ENCODE data around the gene AVEN. TPM values are rescaled to one million over a fixed set of nuclear protein-coding genes. Genes with fewer than 3 reads are reported as not detected.
"Not testable (repeated sequence)": the region's sequence is repeated elsewhere in the genome, so short reads cannot be mapped to it uniquely, and the experiment has no call there.

Gene AVEN
- total RNA-seq, 1 donor from 2014 or later, result 15.3 TPM

DNA sequence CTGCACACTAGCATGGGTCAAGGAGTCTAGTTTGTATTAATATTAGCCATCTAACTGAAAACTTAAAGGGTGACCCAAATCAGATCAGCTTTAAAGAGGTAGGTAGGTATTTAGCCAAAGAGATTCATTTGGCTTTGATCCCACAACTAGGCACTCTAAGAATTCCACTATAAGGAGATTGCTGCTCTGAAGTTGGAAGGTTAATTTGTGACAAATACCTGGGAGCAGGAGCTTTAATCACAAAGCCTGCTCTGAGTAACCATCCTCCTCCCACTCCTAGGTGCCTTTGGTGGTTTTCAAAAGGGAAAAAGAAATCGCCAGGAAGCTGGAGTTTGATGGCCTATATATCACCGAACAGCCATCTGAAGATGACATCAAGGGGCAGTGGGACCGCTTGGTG, 191.0 kb downstream of the AVEN start:
- peak; percentile 57 for DNase-seq (ENCODE audit: low read depth)

DNA sequence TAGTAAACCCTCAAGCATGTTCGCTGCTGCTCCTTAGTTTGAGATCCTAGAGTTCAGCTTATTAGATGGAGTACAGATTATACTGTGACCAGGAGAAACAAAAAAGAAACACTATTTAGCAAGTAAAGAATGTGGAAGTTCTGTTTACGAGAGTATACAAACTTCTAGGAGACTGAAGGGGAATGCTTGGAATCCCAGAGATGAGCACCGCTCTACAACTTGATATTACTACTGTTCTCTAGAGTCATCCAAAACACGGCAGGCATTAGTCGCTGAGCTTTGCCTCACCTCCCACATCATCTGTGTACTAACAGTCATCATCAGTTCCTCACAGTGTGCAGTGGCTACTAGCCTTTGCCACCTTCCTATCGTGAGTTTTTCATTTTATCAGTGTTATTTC, 192.1 kb downstream of the AVEN start:
- no peak for DNase-seq (ENCODE audit: low read depth)

DNA sequence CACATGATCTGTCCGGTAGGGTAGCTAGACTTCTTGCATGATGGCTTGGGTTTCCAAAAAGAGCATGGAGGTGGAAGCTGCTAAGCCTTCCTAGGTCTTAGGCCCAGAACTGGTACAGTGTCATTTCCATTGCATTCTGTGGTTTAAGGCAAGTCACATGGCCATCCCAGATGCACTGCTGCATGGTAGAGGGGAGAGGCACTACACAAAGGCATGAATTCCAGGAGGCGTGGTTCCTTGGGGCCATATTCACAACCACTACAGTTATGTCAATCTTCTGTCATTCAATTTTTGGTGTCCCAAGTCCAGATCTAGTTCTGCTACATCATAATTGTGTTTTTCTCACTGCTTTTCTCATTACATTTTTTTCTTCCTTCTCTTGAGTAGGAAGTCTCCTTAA, 192.9 kb downstream of the AVEN start:
- DNase-seq (ENCODE audit: low read depth), result no peak

DNA sequence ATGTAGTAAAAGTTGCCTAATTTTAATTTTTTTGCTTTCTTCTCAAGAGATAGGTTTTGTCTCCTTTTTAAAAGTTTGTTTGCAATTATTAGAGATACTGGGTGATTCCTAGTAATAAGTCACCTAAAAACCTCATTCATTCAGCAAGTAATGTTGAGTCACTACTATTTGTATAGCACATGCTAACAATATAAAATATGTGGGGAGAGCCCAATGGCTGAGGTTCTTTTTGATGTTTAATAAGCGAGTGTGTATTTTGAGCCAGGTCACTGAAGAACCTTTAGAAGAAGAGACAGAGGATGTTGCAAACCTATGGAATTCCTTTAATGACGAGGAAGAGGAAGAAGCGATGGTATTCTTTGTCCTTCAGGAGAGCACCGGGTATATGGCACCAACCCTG, 194.4 kb downstream of the AVEN start:
- no peak for DNase-seq (ENCODE audit: low read depth)

DNA sequence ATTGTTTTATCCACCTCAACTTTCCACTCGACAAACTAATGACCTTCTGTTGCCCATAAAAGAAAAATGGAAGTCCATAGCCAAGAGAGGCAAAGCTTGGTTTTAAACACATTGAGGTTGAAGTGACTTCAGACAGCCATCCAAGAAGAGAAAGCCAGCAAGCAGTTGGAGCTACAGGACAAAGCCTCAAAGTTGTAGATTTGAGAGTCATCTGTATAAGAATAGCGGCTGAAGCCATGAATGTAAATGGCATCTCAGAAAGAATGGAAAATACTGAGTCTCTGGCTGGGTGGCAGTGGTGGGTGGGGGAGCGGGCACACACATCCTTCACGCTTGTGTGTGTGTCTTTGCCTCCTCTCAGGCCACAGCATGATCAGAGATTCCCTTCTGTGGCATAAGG, 194.8 kb downstream of the AVEN start:
- no peak for DNase-seq (ENCODE audit: low read depth)

DNA sequence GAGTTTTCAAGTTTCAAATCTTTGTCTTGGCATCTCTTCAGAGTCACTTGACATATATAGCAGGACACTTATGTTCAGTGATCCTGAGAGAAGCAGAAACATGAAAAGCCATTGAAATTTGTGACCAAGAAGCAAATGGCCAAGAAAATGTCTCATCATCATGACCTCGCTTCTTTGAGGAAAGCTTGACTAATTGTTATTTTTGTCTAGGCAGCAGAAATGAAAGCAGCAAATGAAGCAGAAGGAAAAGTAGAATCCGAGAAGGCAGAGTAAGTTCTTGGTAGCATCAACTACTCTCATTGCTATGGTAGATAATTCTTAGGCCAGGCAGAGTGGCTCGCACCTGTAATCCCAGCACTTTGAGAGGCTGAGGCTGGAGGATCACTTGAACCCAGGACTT, 198.4 kb downstream of the AVEN start:
- DNase-seq (ENCODE audit: low read depth), result no peak

DNA sequence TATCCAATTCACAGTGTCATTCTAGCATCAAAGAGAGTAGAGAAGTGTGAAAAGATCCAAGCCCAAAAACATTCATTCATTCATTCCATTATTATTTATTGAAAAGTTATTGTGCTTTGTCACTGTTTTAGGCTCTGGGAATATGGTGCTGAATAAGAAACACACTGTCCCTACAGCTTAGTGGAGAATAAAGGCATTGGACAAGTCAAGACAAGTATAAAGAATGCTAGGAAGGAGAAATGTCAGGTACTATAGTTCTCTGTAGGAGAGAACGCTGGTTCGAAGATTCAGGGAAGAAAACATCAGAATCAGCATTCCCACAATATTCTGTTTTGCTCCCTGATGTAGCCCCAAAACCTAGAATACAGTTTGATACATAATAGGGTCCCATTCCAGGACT, 199.5 kb downstream of the AVEN start:
- DNase-seq (ENCODE audit: low read depth), result no peak

DNA sequence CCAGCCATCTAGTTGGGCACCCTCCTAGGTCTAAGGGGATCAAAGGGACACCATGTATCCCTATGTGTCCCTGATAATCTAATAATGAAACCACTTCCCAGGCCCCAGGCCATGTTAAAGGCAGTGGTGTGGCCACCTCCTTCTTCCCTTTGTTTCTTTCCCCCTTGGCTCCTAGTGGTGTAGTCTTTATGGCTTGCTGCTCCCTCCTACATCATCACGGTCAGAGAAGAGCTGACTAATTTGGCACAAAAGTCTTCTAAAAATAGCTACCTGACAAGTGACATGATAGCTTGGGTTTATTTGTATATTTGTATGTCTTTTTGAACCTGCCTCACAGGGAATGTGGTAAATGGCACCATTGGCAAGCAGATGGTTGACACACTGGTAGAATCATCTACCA, 201.7 kb downstream of the AVEN start:
- DNase-seq (ENCODE audit: low read depth), result no peak

DNA sequence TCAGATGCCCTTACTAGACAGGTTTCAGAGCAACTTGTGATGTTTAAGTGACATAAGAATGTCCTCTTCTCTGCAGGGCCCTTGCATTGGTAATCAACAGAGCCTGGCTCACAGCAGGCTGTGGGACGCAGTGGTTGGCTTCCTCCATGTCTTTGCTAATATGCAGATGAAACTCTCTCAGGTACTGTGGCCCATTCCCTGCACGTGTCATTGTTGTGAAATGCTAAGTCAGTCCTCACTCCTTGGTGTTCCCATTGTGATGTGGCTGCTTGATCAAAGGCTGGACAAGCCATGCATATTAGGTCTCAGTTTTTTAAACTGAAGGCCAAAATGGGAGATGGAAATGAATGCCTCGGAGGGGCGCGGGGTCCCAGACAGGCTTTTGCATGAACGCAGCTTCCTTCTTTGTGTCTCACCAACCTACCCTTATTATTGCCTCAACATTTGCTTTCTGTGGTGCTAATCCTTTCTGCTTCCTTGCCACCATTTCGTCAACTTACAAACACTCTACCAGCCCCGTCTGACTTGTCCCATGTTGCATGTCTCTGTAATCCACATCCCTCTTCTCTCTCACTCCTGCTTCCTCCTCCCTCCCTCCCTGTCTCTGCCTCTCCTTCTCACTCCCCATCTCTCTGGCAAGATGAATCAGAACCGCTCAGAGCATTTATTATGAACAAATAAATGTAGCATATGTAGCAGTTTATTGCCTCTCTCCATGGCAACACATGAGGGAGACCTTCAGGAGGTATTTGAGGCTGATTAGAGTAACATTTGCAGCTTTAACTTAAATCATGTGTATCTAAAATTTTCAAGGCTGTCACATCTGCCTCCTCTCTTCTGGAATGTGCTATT, 203.9 kb downstream of the AVEN start:
- DNase-seq (ENCODE audit: low read depth), result peak; percentile 42

DNA sequence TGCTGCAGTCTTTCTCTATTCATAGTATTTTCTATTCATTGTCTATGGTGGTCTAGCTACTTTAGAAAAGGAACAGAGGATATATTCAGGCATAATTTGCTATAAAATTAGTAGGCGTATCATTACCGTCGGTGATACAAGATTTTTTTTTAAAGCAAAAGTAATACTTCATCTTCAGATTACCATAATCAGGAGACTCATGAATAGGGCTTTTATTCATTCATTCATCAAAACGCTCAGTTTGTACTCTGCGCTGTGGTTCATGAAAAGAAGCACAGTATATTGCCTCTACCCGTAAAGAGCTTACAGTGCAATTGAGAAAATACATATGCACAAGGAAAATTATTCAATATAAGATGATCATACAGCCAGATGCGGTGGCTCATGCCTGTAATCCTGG, 207.4 kb downstream of the AVEN start:
- no peak for DNase-seq (ENCODE audit: low read depth)

DNA sequence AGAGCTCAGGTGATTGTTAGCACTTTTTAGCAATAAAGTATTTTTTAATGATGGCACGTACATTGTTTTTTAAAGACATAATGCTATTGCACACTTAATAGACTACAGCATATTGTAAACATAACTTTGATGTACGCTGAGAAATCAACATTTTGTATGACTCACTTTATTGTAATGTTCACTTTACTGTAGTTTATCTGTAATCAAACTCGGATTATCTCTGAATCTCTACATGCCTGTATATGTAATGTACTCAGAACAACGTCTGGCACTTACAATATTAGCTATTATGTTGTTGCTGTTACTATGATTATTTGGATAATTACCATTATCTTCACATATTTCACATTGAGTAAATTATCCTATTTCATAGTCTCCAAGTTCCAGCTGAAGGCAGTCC, 208.7 kb downstream of the AVEN start:
- no peak for DNase-seq (ENCODE audit: low read depth)

DNA sequence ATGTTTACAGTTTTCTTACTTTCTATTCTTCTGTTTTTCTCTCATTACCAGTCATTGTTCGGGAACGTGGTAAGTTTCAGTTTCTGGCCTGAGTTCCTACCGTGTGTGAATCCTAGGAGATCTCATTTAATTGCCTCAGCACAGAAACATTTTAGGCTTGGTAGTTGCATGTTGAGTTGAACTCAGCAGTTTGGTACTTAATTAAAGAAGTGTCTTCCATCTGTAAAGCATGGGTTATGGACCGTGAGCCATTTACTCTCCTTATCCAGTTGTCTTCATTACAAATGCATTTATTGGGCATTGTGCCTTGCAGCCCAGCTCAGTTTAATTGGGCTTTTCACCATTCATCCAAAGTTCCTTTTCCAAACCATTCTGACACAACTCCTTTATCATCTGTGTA, 212.8 kb downstream of the AVEN start:
- DNase-seq (ENCODE audit: low read depth), result no peak

DNA sequence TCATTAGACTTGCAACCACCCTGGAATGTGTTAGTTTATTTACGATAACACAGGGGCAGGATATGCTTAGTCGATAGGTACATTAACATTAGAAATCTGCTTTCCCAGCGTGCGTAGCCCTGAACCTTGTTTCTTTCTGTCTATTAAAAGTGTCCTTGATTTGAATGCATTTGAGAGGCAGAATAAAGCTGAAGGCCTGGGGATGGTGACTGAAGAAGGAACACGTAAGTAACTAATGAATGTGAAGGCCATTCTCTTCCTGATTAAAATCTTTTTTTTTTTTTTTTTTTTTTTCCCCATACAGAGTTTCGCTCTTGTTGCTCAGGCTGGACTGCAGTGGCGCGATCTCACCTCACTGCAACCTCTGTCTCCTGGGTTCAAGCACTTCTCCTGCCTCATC, 213.6 kb downstream of the AVEN start:
- DNase-seq (ENCODE audit: low read depth), result no peak

DNA sequence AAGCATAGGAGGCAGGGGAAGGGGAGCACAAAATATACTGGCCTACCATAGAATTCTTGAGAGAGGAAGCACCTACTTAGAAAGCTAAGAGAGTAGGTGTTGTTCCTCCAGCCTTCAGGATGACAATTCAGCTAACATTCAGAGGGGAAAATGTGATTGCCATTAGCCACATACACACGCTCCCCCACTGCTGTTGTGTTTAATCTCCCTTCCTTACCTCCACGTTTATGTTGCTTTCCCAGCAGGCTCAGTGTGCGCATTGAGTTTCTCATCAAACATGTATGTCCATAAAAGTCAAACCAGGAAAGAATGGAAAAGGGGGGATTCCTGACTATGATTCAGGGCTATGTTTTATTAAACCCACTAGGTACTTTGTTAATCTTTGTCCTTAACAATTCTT, 215.9 kb downstream of the AVEN start:
- DNase-seq (ENCODE audit: low read depth), result no peak

DNA sequence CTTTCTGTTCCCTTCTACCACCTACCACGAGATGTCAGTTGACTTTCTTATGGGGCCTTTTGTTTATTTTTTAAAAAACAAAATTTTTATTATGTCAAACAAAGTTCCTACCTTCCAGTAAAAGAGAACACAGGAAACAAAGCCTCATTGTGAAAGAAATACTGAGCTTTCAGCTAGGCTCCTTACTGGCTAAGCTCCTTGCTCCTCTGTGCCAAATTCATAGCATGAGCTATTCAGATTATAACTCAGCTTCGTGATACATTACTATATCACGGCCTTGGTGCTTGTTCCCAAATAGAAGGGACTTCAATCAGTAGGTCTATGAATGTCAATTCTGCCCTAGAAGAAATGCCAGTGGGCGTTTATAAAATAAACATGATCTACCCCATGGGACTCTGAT, 216.5 kb downstream of the AVEN start:
- DNase-seq (ENCODE audit: low read depth), result no peak

DNA sequence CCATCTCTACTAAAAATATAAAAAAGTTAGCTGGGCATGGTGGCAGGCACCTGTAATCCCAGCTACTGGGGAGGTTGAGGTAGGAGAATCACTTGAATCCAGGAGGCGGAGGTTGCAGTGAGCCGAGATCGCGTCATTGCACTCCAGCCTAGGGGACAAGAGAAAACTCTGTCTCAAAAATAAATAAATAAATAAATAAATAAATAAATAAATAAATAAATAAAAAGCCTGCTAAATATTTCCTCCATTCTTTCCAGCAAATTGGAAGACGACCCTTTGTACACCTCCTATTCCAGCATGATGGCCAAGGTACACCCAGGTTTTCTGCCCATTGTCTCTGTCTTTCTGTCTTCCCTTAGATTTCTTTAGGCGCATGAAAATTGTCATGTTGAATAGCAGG, 219.5 kb downstream of the AVEN start:
- not testable (repeated sequence) for DNase-seq (ENCODE audit: low read depth)

Other genes starting within 250 kb of the AVEN start
- 0.05 TPM in 1 of 2 replicates, not detected in the other for gene CHRM5, start 70.7 kb downstream of the AVEN start, total RNA-seq
- gene EMC7, start 62.7 kb upstream of the AVEN start, total RNA-seq, result 23.8 and 66.6 TPM in 2 replicates
- 1.0 and 3.3 TPM in 2 replicates for gene PGBD4, start 62.9 kb upstream of the AVEN start, total RNA-seq
- 51.9 and 54.5 TPM in 2 replicates for gene KATNBL1, start 170.9 kb upstream of the AVEN start, total RNA-seq
- 143 and 257 TPM in 2 replicates for gene EMC4, start 185.8 kb upstream of the AVEN start, total RNA-seq